Activated B cell treated with CpG ODN at 0.5 μM for 24 hours (primary cell): Measurements from ENCODE around the gene BEST4. TPM values are rescaled to one million over a fixed set of nuclear protein-coding genes. Genes with fewer than 3 reads are reported as not detected.
A peak's percentile ranks its signal among the peaks of the same experiment; 100 is the strongest.
"Not testable (repeated sequence)": the region's sequence is repeated elsewhere in the genome, so short reads cannot be mapped to it uniquely, and the experiment has no call there.

ENCODE experiments used
- ATAC-seq: fragments of 200-7000 bp; cut with Tn5 transposase; one replicate; pipeline ENCODE4 v1.10.0; 2021; ENCODE audit warnings: low read depth, mild to moderate bottlenecking, moderate library complexity
- CTCF ChIA-PET: fragments of 350-600 bp; sonication (Branson Sonifier 250); formaldehyde crosslinking; loops from one replicate; lab custom pipeline; 2021; ENCODE audit warnings: antibody characterized with exemption; lab: Charles Lee
- POLR2A ChIA-PET: fragments of 350-600 bp; sonication (Branson Sonifier 250); formaldehyde crosslinking; loops from one replicate; lab custom pipeline; 2021; ENCODE audit warnings: antibody characterized with exemption; lab: Charles Lee
- DNase-seq: peaks from one replicate; pipeline ENCODE4 v3.0.0; 2022
- H3K27ac Mint-ChIP-seq: one replicate; pipeline ENCODE4 v1.8.0; 2020; ENCODE audit warnings: mixed read lengths
- H3K27me3 Mint-ChIP-seq: one replicate; pipeline ENCODE4 v1.8.0; 2021; ENCODE audit warnings: mixed read lengths
- H3K36me3 Mint-ChIP-seq: one replicate; pipeline ENCODE4 v1.8.0; 2021; ENCODE audit warnings: low read depth, mixed read lengths
- H3K4me1 Mint-ChIP-seq: one replicate; pipeline ENCODE4 v1.8.0; 2021; ENCODE audit warnings: mixed read lengths
- H3K4me3 Mint-ChIP-seq: one replicate; pipeline ENCODE4 v1.8.0; 2020; ENCODE audit warnings: mild to moderate bottlenecking, mixed read lengths
- H3K9me3 Mint-ChIP-seq: one replicate; pipeline ENCODE4 v1.8.0; 2020; ENCODE audit warnings: mixed read lengths
- CTCF ChIP-seq: fragments of 200-600 bp; IDR thresholded peaks from one replicate; pipeline ENCODE4 v1.8.0; 2022; ENCODE audit warnings: antibody characterized with exemption, mild to moderate bottlenecking
- intact Hi-C: fragments of 100-400 bp; cut with micrococcal nuclease; formaldehyde crosslinking; loops from one replicate; pipeline ENCODE4 v1.15.1; 2024
- total RNA-seq: library from RNA; stranded (reverse); gene quantifications from 2 replicates; pipeline ENCODE4 v1.2.3, GENCODE V29; 2022

BEST4 gene
- total RNA-seq, 1 donor from 2014 or later: 0.62 TPM

GRCh38 chr1:44811234-44811633 is 23.3 kb upstream of the BEST4 start:
- TF ChIP-seq CTCF: no peak
- Mint-ChIP-seq H3K4me3 (peak overlapping the region; percentile 74), H3K27ac (peak overlapping the region; percentile 97), H3K9me3 (no peaks in the 10 kb centered on the region), H3K27me3 (no peaks in the 10 kb centered on the region), H3K4me1 (peaks cover 76% of the 10 kb centered on the region), H3K36me3 (peaks cover 23% of the 10 kb centered on the region)
- CTCF ChIA-PET: interaction anchor here (2.3 kb wide), 1 partner anchor 8 kb away, joined by 13 read pairs; no protein-coding TSS in a partner anchor
- intact Hi-C loops: no loop called here
- DNase-seq (no peak), ATAC-seq (no peak)
- POLR2A ChIA-PET: interaction anchor here (0.6 to 9.4 kb wide), 9 partner anchors 9 to 876 kb away, joined by 3 to 364 read pairs (median 6); partner anchors contain the start of genes PLK3 and RPS8

GRCh38 chr1:44810762-44811105 is 22.8 kb upstream of the BEST4 start:
- POLR2A ChIA-PET: interaction anchor here (0.6 to 9.4 kb wide), 9 partner anchors 9 to 877 kb away, joined by 3 to 364 read pairs (median 6); partner anchors contain the start of genes PLK3 and RPS8
- not testable (repeated sequence) for H3K27me3 Mint-ChIP-seq, ATAC-seq, DNase-seq, H3K9me3 Mint-ChIP-seq
- CTCF ChIA-PET: interaction anchor here (2.3 kb wide), 1 partner anchor 8 kb away, joined by 13 read pairs; no protein-coding TSS in a partner anchor
- Mint-ChIP-seq H3K4me3 (peak overlapping the region; percentile 74), H3K36me3 (peaks cover 23% of the 10 kb centered on the region), H3K27ac (peak overlapping the region; percentile 97), H3K4me1 (peaks cover 76% of the 10 kb centered on the region)
- intact Hi-C loops: loop anchor here (1.0 kb wide), 1 partner anchor 9 kb away; no protein-coding TSS in a partner anchor

- DNase-seq (peak; percentile 61), ATAC-seq (peak; percentile 49)
- CTCF ChIA-PET: interaction anchor here (0.8 to 2.3 kb wide), 8 partner anchors 9 to 199 kb away, joined by 3 to 25 read pairs (median 4); partner anchors contain the start of genes BEST4, PLK3 and RNU5D-1
- TF ChIP-seq CTCF: no peak
- Mint-ChIP-seq H3K36me3 (peaks cover 26% of the 10 kb centered on the region), H3K4me3 (peak overlapping the region; percentile 74), H3K4me1 (peaks cover 73% of the 10 kb centered on the region), H3K27ac (peak overlapping the region; percentile 97), H3K27me3 (no peaks in the 10 kb centered on the region), H3K9me3 (no peaks in the 10 kb centered on the region)
- POLR2A ChIA-PET: interaction anchor here (0.6 to 9.4 kb wide), 23 partner anchors 8 to 877 kb away, joined by 3 to 364 read pairs (median 6); partner anchors contain the start of genes CCDC163, HECTD3, MMACHC and PLK3
- intact Hi-C loops: loop anchor here (1.0 kb wide), 1 partner anchor 9 kb away; no protein-coding TSS in a partner anchor
Observed at GRCh38 chr1:44810101-44810761, 22.3 kb upstream of the BEST4 start.

GRCh38 chr1:44808938-44809917 is 21.3 kb upstream of the BEST4 start:
- ATAC-seq: peak; percentile 62
- TF ChIP-seq CTCF: no peak
- peaks cover 30% of the 10 kb centered on the region for H3K36me3 Mint-ChIP-seq

More at GRCh38 chr1:44808938-44809917, 21.3 kb upstream of the BEST4 start:
- DNase-seq: peak; percentile 62
- ChIA-PET POLR2A (interaction anchor here (0.8 to 9.4 kb wide), 26 partner anchors 7 to 779 kb away, joined by 3 to 364 read pairs (median 6); partner anchors contain the start of genes CCDC163, HECTD3, MMACHC and PLK3), CTCF (interaction anchor here (0.8 to 2.3 kb wide), 12 partner anchors 8 to 200 kb away, joined by 3 to 25 read pairs (median 4); partner anchors contain the start of genes BEST4, PLK3 and RNU5D-1)
- intact Hi-C loops: loop anchor here (1.0 to 10.0 kb wide), 2 partner anchors 9 to 776 kb away; partner anchors contain the start of genes NASP and PLK3
- Mint-ChIP-seq H3K27me3 (no peaks in the 10 kb centered on the region), H3K4me3 (peak overlapping the region; percentile 74), H3K27ac (peak overlapping the region; percentile 97), H3K9me3 (no peaks in the 10 kb centered on the region), H3K4me1 (peaks cover 65% of the 10 kb centered on the region)
